DND-41 (cell line): ENCODE measurements around the gene LLGL1.

Experiments used
- CTCF ChIP-seq: IDR thresholded peaks from 2 replicates; pipeline ENCODE4 v1.5.1; 2012; ENCODE audit warnings: borderline replicate concordance, low read length, moderate library complexity, mild to moderate bottlenecking; ENCODE audit not compliant: poor library complexity, severe bottlenecking; ENCODE audit errors: extremely low read depth
- EZH2 ChIP-seq: IDR thresholded peaks from 3 replicates; pipeline ENCODE4 v1.6.1; 2012; ENCODE audit warnings: borderline replicate concordance, low read depth, mild to moderate bottlenecking, moderate library complexity, low read length, inconsistent platforms; ENCODE audit not compliant: severe bottlenecking

- no peak for TF ChIP-seq CTCF
- TF ChIP-seq EZH2: no peak
Measured at GRCh38 chr17:18259621-18260331, 34.3 kb downstream of the LLGL1 start.
